Neural cell (in vitro differentiated cells): ENCODE results near the gene PTGDR2. TPM values are rescaled to one million over a fixed set of nuclear protein-coding genes. Genes with fewer than 3 reads are reported as not detected.

Experiments used
- H2AFZ ChIP-seq: fragments of 200-600, 300-800 bp; sonication (generic), shearing (Covaris generic); 2 replicates; pipeline ENCODE4 v1.6.0; 2014; ENCODE audit warnings: low read depth, mild to moderate bottlenecking, antibody characterized with exemption, low read length, moderate library complexity
- H3F3A ChIP-seq: fragments of 200-600 bp; shearing (Covaris generic); 2 replicates; pipeline ENCODE4 v1.6.1; 2016; ENCODE audit warnings: mild to moderate bottlenecking, moderate library complexity, mixed read lengths, antibody characterized with exemption, low read length; ENCODE audit not compliant: insufficient read depth, poor library complexity, severe bottlenecking
- H3K27ac ChIP-seq: fragments of 200-600, 300-800 bp; sonication (generic), shearing (Covaris generic); 2 replicates; pipeline ENCODE4 v1.5.1; 2014; ENCODE audit warnings: mild to moderate bottlenecking, low read length, moderate library complexity
- H3K27me3 ChIP-seq: fragments of 300-800, 200-600 bp; sonication (generic), shearing (Covaris generic); 2 replicates; pipeline ENCODE4 v1.6.0; 2014; ENCODE audit warnings: mild to moderate bottlenecking, low read depth, low read length, moderate library complexity; ENCODE audit not compliant: insufficient read depth
- H3K36me3 ChIP-seq: fragments of 300-800, 200-600 bp; sonication (generic), shearing (Covaris generic); 2 replicates; pipeline ENCODE4 v1.5.1; 2014; ENCODE audit warnings: mild to moderate bottlenecking, antibody characterized with exemption, low read length, moderate library complexity; ENCODE audit not compliant: insufficient read depth
- H3K4me2 ChIP-seq: fragments of 300-800, 200-600 bp; sonication (generic), shearing (Covaris generic); 2 replicates; pipeline ENCODE4 v1.6.0; 2014; ENCODE audit warnings: mild to moderate bottlenecking, low read length
- H3K4me3 ChIP-seq: fragments of 300-800, 200-600 bp; sonication (generic), shearing (Covaris generic); 2 replicates; pipeline ENCODE4 v1.5.1; 2014; ENCODE audit warnings: mild to moderate bottlenecking, low read length, moderate library complexity
- H3K79me2 ChIP-seq: fragments of 200-600 bp; shearing (Covaris generic); replicated peaks from 2 replicates; pipeline ENCODE4 v1.6.0; 2014; ENCODE audit warnings: mild to moderate bottlenecking, low read length, moderate library complexity; ENCODE audit not compliant: insufficient read depth
- H3K9ac ChIP-seq: fragments of 300-800, 200-600 bp; sonication (generic), shearing (Covaris generic); 2 replicates; pipeline ENCODE4 v1.6.1; 2016; ENCODE audit warnings: mild to moderate bottlenecking, low read length, mixed read lengths
- H3K9me2 ChIP-seq: fragments of 200-600 bp; shearing (Covaris generic); 2 replicates; pipeline ENCODE4 v1.6.1; 2016; ENCODE audit warnings: mild to moderate bottlenecking, low read length, mixed read lengths; ENCODE audit not compliant: insufficient read depth
- H3K9me3 ChIP-seq: fragments of 200-600, 300-800 bp; sonication (generic), shearing (Covaris generic); 2 replicates; pipeline ENCODE4 v1.6.1; 2016; ENCODE audit warnings: mild to moderate bottlenecking, mixed run types, low read length, moderate library complexity, mixed read lengths
- H4K20me1 ChIP-seq: fragments of 200-600 bp; shearing (Covaris generic); 2 replicates; pipeline ENCODE4 v1.6.1; 2016; ENCODE audit warnings: mild to moderate bottlenecking, mixed run types; ENCODE audit not compliant: insufficient read depth
- EP300 ChIP-seq: fragments of 450-650 bp; conservative IDR thresholded peaks from 2 replicates; pipeline ENCODE4 v1.6.1; 2014; ENCODE audit warnings: antibody characterized with exemption, mild to moderate bottlenecking, moderate library complexity; ENCODE audit not compliant: poor library complexity, severe bottlenecking
- EZH2 ChIP-seq: fragments of 200-600, 300-800 bp; shearing (Covaris generic), sonication (generic); IDR thresholded peaks from 2 replicates; pipeline ENCODE4 v1.6.1; 2014; ENCODE audit warnings: antibody characterized with exemption, low read length, borderline replicate concordance, mild to moderate bottlenecking; ENCODE audit not compliant: insufficient read depth, poor library complexity, severe bottlenecking
- MXI1 ChIP-seq: fragments of 450-650 bp; conservative IDR thresholded peaks from 2 replicates; pipeline ENCODE4 v1.6.1; 2014; ENCODE audit warnings: antibody characterized with exemption, mild to moderate bottlenecking; ENCODE audit not compliant: poor library complexity, severe bottlenecking
- POLR2AphosphoS5 ChIP-seq: IDR thresholded peaks from 2 replicates; pipeline ENCODE4 v1.6.1; 2012
- REST ChIP-seq: IDR thresholded peaks from 2 replicates; pipeline ENCODE4 v1.6.1; 2012; ENCODE audit warnings: borderline replicate concordance
- SMC3 ChIP-seq: fragments of 450-650 bp; conservative IDR thresholded peaks from 2 replicates; pipeline ENCODE4 v1.6.1; 2014; ENCODE audit warnings: antibody characterized with exemption, mild to moderate bottlenecking, moderate library complexity; ENCODE audit not compliant: poor library complexity
- TAF1 ChIP-seq: IDR thresholded peaks from 2 replicates; pipeline ENCODE4 v1.6.1; 2012; ENCODE audit warnings: low read depth
- polyA plus RNA-seq: library from polyadenylated mRNA; depleted of rRNA; stranded (reverse); fragments of >200 nt; gene quantifications from 2 replicates; pipeline ENCODE4 v1.2.3, GENCODE V29; 2014
- TF ChIP-seq, protein P1 (sequence below): fragments of 450-650 bp; IDR thresholded peaks from 2 replicates; pipeline ENCODE4 v1.5.1; 2014; ENCODE audit warnings: antibody characterized with exemption, mild to moderate bottlenecking, moderate library complexity; ENCODE audit not compliant: poor library complexity, severe bottlenecking

The PTGDR2 gene
- polyA plus RNA-seq, 1 donor from 2014 or later = 0.51 TPM

DNA sequence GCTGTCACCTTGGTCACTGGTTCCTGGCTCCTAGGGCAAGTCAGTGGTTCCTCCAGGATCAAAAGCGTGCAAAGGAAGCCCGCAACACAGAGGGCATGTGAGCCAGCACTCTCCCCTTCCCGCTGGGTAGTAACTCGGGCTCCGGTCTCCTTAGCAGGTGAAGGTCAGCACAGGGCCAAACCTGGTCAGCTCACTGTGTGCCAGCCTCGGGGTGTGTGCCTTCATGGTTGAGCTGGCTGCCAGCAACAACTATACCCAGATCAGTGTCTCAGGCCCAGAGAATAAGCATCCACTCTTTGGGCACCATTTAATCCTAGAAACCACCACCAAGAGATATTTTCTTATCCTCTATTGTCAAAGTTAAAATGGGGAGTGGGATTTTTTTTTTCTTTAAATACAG lies 30.0 kb downstream of the PTGDR2 start:
- no peaks in the 10 kb centered on the region for H3F3A ChIP-seq
- no peaks in the 10 kb centered on the region for H4K20me1 ChIP-seq
- no peak overlapping the region for H3K4me3 ChIP-seq
- H3K27ac ChIP-seq = no peak overlapping the region
- no peaks in the 10 kb centered on the region for H3K9me3 ChIP-seq
- no peak overlapping the region for H2AFZ ChIP-seq
- TF ChIP-seq REST = no peak
- TF ChIP-seq, protein P1, sequence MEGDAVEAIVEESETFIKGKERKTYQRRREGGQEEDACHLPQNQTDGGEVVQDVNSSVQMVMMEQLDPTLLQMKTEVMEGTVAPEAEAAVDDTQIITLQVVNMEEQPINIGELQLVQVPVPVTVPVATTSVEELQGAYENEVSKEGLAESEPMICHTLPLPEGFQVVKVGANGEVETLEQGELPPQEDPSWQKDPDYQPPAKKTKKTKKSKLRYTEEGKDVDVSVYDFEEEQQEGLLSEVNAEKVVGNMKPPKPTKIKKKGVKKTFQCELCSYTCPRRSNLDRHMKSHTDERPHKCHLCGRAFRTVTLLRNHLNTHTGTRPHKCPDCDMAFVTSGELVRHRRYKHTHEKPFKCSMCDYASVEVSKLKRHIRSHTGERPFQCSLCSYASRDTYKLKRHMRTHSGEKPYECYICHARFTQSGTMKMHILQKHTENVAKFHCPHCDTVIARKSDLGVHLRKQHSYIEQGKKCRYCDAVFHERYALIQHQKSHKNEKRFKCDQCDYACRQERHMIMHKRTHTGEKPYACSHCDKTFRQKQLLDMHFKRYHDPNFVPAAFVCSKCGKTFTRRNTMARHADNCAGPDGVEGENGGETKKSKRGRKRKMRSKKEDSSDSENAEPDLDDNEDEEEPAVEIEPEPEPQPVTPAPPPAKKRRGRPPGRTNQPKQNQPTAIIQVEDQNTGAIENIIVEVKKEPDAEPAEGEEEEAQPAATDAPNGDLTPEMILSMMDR = no peak
- no peak for TF ChIP-seq SMC3
- TF ChIP-seq MXI1 = no peak
- no peak overlapping the region for H3K9ac ChIP-seq
- no peaks in the 10 kb centered on the region for H3K36me3 ChIP-seq
- no peaks in the 10 kb centered on the region for H3K9me2 ChIP-seq
- H3K27me3 ChIP-seq = no peaks in the 10 kb centered on the region
- H3K79me2 ChIP-seq = no peaks in the 10 kb centered on the region
- H3K4me2 ChIP-seq = no peak overlapping the region

GRCh38 chr11:60825118-60825517 lies 30.6 kb downstream of the PTGDR2 start:
- Histone ChIP-seq H3K9me2 (no peaks in the 10 kb centered on the region), H4K20me1 (no peaks in the 10 kb centered on the region), H2AFZ (no peak overlapping the region)

More at GRCh38 chr11:60825118-60825517, 30.6 kb downstream of the PTGDR2 start:
- Histone ChIP-seq H3F3A (no peaks in the 10 kb centered on the region), H3K9me3 (no peaks in the 10 kb centered on the region), H3K27ac (no peak overlapping the region), H3K4me3 (no peak overlapping the region), H3K79me2 (no peaks in the 10 kb centered on the region), H3K36me3 (no peaks in the 10 kb centered on the region), H3K27me3 (no peaks in the 10 kb centered on the region), H3K4me2 (no peak overlapping the region), H3K9ac (no peak overlapping the region)
- TF ChIP-seq, protein P1 = no peak
- TF ChIP-seq EP300 = no peak
- no peak for TF ChIP-seq TAF1
- TF ChIP-seq EZH2 = no peak
- TF ChIP-seq SMC3 = no peak
- no peak for TF ChIP-seq REST
- no peak for TF ChIP-seq MXI1
- TF ChIP-seq POLR2AphosphoS5 = no peak
